ENCODE results near the gene CD300A. TPM values are rescaled to one million over a fixed set of nuclear protein-coding genes. Genes with fewer than 3 reads are reported as not detected.

Gene CD300A
- total RNA-seq, result not detected in 2 replicates

DNA sequence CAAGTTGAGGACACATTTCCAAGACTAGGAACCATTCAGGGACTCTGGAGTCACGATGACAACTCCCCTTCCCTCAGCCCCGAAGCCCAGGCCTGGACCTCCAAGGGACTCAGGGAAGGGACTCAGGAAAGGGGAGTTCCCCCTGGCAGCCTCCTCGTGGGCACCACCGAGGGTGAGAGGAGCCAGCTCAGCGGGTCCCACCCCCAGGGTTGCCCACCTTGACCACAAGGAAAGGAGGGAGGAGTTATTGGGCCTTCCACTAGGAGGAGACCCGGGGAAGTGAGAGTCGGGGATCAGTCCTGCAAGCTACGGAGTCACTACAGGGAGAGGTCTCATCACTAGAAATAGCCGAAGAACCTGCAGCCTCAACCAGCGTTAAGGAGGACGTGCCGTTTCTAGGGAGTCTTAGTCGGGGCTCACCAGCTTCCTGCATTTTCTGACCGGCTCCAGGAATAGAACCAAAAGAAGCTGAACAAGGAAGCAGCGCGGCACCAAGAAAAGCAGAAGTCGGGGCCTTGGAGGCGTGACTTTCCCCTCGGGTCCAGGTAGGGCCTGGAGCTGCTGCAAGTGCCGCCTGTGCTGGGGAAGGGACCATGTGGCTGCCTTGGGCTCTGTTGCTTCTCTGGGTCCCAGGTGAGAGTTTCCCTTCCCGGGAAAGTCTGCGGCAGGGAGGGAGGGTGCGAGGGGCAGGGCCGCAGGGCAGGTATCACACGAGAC, at the start of gene CD300A:
TSS of gene CD300A (plus strand) at position 524 of the 717 bp plus-strand sequence. CDS start at position 594, 70 bp downstream.

DNA sequence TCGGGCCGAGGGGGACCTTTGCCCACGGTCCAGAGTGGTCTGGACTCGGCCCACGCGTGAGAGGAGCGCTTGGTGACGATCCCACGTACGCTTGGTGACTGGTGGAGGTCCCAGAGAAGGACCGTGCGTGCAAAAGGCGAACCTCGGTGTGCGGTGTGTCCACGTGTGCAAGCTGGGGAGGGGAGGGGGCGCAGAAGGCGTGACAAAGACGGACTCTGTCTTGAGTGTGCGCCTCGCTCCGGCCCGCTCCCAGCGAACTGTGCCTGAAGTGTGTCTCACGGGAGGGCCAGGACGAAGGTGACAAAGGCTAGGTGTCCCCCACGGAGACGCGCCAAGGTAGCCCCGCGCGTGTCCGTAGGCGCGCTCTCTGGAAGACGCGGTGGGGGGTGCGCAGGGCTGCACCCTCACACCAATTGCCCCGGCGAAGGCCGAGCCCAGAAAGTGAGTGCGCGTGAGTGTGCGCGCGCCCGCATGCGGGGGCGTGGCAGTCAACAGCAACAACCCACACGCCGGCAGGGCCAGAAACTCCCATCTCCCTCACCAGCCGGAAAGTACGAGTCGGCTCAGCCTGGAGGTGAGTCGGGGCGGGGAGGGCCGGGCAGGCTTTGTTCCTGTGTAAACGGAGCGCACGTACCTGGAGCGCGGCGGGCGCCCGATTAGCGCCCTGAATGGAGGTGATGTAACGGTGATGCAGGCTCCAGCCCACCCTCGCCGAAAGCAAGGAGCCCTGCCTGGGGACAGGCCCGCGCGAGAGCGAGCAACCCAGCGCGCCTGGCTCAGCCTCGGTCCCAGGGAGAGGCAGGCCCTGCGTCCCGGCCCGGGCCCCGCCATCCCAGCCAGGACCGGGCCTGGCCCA, 34.6 kb upstream of the CD300A start, which contains the start of gene GPRC5C:
TSS of gene GPRC5C (plus strand) at position 521 of the 856 bp plus-strand sequence. CDS start 7,689 bp downstream, outside the sequence.

DNA sequence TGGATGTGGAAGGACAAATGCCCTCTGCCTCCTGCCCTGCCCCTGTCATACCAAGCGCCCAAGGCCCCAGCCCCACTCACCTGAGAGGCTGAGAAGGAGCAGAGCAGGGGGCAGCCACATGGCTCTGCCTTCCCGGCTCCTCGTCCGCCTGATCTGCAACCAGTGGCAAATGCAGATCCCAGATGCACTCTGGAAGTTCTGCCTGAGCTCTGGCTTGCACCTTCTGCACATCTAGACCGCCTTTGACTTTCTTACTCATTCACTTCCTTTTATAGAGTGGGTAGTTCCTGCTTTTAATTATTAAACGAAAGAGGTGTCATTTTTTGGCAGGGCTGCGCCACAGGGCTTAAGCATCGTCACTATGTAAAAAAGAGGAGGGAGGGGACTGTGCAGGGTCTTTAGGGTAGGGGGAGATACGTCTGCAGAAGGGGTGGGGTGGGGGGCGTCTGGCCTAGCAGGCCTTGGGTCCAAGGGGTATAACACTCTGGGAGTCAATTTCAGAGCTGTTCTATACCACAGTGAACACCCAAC, 64.9 kb downstream of the CD300A start, which contains the start of gene CD300LB:
TSS of gene CD300LB (minus strand) at position 245 of the 531 bp plus-strand sequence. CDS start at position 120, 125 bp downstream.

Other genes with a start within 250 kb of the CD300A start
- gene DNAI2, start 192.4 kb upstream of the CD300A start, total RNA-seq, result not detected in 2 replicates
- under 0.01 TPM in 1 of 2 replicates, not detected in the other for gene KIF19, start 140.4 kb upstream of the CD300A start, total RNA-seq
- not detected in 2 replicates for gene BTBD17, start 104.8 kb upstream of the CD300A start, total RNA-seq
- not detected in 2 replicates for gene GPR142, start 99.1 kb upstream of the CD300A start, total RNA-seq
- 11.7 and 19.5 TPM in 2 replicates for gene GPRC5C, start 34.5 kb upstream of the CD300A start, total RNA-seq
- not detected in 2 replicates for gene CD300LB, start 64.8 kb downstream of the CD300A start, total RNA-seq
- not detected in 2 replicates for gene CD300C, start 79.5 kb downstream of the CD300A start, total RNA-seq
- 0.46 TPM in 1 of 2 replicates, not detected in the other for gene CD300H, start 100.9 kb downstream of the CD300A start, total RNA-seq
- gene CD300LD, start 125.6 kb downstream of the CD300A start, total RNA-seq, result not detected in 2 replicates
- gene CD300E, start 157.1 kb downstream of the CD300A start, total RNA-seq, result not detected in 2 replicates
- not detected in 2 replicates for gene CD300LF, start 246.3 kb downstream of the CD300A start, total RNA-seq

Measured in airway epithelial cell (primary cell).